UCSD-AML1 (cell line): Measurements from ENCODE around the gene VWA5B1.
"Not testable (repeated sequence)": the region's sequence is repeated elsewhere in the genome, so short reads cannot be mapped to it uniquely, and the experiment has no call there.

Experiments used
- DNase-seq: peaks from one replicate; lab custom pipeline; 2025; ENCODE audit not compliant: unreplicated experiment; lab: John Stamatoyannopoulos, UW

The VWA5B1 gene

DNA sequence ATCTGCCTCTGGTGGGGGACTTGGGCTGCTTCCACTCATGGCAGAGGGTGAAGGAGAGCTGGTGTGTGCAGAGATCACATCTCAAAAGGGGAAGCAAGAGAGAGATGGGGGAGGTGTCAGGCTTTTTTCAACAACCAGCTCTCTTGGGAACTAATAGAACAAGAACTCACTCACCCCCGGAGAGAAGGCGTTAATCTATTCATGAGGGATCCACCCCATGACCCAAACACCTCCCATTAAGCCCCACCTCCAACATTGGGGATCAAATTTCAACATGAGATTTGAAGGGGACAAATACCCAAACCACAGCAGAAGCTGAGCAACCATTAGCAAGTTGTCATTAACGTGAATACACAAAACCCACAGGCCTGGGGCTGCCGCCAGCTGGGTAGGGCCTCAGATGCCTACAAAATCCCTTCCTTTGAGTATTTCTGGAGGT lies 12.0 kb upstream of the VWA5B1 start:
- no peak for DNase-seq

- DNase-seq, result no peak
These were observed 11.2 kb upstream of the VWA5B1 start for GRCh38 chr1:20279509-20279908.

GRCh38 chr1:20280341-20280740 lies 10.3 kb upstream of the VWA5B1 start:
- DNase-seq, result no peak

DNA sequence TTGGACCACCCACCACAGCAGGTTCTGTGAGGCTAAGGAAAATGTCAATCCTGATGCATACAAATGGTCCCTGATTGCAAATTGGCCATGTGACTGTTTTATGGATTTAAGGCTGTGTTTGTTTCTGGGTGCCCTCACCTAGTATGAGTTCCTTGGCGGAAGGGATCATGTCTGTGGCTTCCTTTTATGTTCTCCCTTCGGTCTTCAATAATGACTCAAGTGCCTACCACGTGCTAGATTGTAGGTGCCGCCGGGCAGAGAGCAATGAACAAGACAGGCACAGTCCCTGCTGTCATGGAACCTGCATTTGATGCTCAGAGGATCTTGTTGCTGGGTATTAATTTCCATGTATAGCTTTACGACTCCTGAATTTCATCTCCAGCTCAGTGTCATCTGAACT lies 9.8 kb upstream of the VWA5B1 start:
- no peak for DNase-seq

DNA sequence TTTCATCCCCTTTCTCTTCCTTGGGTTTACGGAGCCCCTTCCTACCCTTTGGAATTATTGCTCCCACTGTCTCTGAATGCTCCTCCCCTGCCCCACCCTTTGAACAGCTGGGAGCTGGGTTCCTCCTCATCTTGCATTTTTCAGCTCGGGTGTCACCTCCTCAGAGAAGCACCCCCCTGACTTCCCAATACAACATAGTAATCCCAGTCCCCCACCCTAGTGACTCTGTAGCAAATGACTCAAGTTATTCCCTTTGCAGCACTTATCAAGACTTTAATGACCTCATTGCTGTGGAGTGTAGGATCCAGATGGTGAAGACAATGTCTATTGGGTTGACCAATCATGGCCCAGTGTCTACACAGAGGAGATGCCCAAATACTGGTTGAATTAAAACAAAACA lies 8.9 kb upstream of the VWA5B1 start:
- no peak for DNase-seq

DNA sequence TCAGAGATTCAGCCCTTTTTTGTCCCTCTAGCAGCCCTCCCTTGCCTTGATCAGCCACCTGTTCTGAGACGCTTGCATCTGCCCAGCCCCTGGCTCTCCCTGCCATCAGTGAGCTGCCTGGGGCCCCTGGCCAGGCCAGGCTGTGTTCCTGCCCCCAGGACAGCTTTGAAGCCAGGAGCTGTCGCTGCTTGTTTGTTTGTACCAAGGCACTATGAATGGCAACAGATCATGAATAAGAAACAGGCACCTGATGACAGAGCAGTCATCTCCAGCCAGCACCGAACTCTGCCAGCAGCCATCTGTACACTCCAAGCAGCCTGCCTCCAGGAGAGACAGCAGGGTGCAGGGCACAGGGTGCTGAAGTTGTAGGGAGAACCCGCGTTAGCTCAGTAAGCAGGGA lies 8.1 kb upstream of the VWA5B1 start:
- no peak for DNase-seq

DNA sequence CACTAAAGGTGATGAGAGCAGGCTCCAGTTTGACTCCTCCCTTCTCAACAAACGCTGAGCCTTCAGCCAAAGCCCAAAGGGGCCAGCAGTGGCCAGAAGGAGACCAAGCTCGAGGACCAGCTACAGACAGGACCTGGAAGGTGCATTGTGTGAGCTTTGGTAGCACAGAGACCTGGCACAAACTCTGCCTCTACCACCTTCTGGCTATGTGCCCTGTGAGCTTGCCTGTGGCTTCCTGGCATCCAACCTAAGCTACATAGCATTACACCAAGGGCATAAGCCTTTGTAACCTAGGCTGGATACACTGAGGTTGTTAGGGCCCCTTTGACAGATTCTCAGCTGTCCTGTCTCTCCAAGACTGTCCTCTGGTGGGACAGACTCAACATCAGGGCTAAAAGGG lies 6.6 kb upstream of the VWA5B1 start:
- no peak for DNase-seq

GRCh38 chr1:20284625-20285024 lies 6.0 kb upstream of the VWA5B1 start:
- DNase-seq, result no peak

- no peak for DNase-seq
These were observed 5.2 kb upstream of the VWA5B1 start for GRCh38 chr1:20285510-20285909.

- not testable (repeated sequence) for DNase-seq
These were observed 3.0 kb upstream of the VWA5B1 start for GRCh38 chr1:20287696-20288095.

DNA sequence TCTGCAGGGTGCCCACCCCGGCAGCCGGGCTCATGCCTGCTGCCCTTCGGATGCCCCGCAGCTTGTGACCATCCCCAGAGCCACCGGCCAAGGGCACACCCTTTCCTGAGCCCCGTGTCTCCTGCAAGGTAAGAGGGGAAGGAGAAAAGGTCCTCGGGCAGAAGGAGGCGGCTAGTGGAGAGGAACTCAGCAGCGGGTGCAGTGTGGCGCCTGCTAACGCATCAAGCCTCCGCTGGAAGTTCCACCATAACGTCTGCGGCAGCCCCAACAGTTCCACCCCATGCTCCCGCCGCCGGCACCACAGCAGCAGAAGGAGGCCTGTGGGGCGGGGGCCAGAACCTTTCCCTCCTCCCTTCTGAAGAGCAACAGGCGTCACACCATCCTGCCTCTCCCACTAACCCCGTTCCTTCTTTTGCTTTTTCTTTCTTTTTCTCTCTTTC lies 990 bp downstream of the VWA5B1 start:
- no peak for DNase-seq

GRCh38 chr1:20298626-20299025 lies 8.0 kb downstream of the VWA5B1 start:
- DNase-seq, result no peak

DNA sequence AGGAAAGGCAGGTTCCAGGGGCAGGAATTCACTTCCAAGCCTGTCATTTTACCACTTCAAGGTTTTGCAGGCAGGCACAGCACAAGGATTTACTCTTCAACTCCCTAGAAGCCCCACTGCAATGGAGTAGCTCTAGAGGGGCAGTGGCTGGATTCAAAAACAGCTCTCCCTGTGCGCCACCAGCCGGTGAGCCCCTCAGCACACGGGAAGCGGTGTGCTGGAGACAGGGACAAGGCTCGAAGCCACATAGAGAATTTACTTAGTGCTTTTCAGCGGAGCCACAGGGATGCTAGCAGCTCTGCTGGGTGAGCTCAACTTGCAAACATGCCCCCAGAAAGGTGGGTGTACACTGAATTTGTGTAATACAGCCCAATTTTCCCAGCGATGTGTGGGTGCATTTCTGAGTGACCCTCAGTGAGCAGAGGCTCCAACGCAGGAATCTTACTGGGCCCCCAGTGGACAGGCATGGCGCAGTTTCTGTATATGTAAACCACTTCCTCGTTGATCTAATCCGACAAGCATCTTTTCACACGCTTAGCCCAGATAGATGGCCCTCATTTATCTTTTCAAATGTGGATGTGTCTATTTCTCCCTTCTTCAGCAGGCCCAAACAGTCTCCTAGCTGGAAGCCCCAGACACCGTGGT lies 10.9 kb downstream of the VWA5B1 start:
- no peak for DNase-seq

- DNase-seq, result no peak
These were observed 11.4 kb downstream of the VWA5B1 start for GRCh38 chr1:20302108-20302471.

GRCh38 chr1:20307026-20307425 lies 16.4 kb downstream of the VWA5B1 start:
- DNase-seq, result no peak

GRCh38 chr1:20308569-20308968 lies 17.9 kb downstream of the VWA5B1 start:
- no peak for DNase-seq

DNA sequence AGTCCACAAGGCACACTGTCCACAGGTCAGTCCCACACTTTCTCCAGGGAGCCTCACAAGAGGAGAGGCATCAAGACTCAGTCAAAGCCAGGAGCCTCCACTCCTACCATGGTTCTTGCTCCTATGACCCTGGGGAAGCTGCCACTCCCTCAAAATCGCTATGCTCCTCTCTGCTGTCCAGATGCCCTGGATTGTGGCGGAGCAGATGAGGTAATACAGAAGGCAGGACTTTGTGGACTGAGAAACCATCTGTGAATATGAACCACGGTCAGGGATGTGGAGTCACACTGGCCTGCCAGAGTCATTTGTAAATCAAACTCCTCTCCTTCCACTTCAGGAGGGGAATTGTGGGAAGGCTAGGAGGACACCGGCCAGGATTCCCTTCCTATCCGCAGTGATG lies 20.6 kb downstream of the VWA5B1 start:
- DNase-seq, result no peak

- no peak for DNase-seq
These were observed 21.6 kb downstream of the VWA5B1 start for GRCh38 chr1:20312310-20312709.

GRCh38 chr1:20312818-20313217 lies 22.1 kb downstream of the VWA5B1 start:
- no peak for DNase-seq

DNA sequence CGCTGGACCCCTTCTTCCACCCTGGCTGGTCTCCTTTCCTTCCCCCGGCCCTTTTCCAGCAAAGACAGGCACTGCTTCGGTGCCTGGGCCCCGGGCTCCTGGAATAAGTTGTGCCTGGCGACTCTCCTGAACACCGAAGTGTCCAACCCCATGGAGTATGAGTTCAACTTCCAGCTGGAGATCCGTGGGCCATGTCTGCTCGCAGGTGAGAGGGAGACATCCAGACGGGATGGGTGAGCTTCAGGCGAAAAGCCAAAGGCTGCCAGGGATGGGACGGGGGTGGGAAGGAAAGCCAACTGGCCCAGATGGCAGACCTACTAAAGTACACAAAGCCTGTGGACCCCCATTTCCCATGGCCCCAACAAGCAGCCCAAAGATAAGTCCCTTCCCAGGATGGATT lies 26.8 kb downstream of the VWA5B1 start:
- DNase-seq, result no peak

DNA sequence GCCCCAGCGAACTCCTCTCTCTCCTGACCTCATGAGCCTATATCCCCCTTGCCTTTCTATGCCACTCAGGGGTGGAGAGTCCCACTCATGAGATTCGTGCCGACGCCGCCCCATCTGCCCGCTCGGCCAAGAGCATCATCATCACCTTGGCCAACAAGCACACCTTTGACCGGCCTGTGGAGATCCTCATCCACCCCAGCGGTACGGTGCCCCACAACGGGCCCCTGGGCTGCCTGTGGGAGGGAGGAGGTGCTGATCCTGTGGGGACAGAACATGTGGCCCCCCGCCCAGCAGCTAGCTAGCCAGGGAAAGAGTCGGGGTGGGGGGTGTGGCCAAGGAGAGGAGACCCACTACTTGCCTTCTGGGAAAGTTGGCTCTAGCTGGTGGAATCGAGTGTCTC lies 27.8 kb downstream of the VWA5B1 start:
- no peak for DNase-seq

- no peak for DNase-seq
These were observed 28.3 kb downstream of the VWA5B1 start for GRCh38 chr1:20318971-20319370.

DNA sequence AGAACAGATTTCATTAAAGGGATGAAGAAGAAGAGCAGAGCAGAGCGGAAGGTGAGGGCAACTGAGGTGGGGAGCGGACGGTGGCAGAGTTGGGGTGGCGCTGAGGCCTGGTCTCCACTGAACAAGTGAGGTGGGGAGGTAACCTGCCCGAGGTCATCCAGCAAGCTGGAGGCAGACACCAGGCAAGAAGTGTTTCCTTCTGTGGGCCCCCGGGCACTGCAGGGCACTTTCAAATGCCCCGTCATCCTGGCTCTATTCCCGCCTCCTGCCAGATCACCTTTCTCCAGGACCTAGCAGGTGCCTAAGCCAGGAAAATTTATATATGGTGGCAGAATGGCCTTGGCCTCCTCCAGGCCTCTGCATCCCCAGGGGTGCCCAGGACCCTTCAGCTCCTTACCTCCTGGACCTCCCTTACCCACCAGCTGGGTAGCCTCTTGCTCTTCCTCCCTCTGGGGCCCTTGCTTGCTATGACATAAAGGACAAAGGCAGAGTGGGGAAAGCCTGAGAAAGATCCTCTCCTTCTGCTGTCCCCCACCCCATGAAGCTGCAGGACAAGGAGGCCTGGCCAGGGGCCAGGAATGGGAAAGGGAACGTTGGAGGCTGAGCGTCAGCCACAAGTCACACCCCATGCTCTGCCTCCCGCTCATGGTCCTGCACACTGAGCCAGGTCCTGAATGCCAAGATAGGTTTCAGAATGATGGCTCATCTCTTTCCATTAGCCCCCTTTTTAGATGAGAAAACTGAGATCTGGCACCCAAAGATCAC lies 29.0 kb downstream of the VWA5B1 start:
- no peak for DNase-seq
